Measurements from ENCODE around the gene MYLK2. TPM values are rescaled to one million over a fixed set of nuclear protein-coding genes. Genes with fewer than 3 reads are reported as not detected.

MYLK2 gene
- total and polyA plus RNA-seq, 10 of the 15 experiments (the other 5 are each of a cell fraction or from before 2014, with no cell fraction given): 0.04 to 0.67 (median 0.18) TPM; not detected in 1

GRCh38 chr20:31864521-31865400, 45.6 kb downstream of the MYLK2 start:
- no TSS peak for BruUV-seq (replicated peaks)
- ATAC-seq (no peak), FAIRE-seq (no peak), DNase-seq (ENCODE audit: low read depth, low spot score) (no peak)
- Histone ChIP-seq H3K4me1 (ENCODE audit: control insufficient read depth, insufficient read depth, low read length) (peaks cover 10% of the 10 kb centered on the region), H3K79me2 (ENCODE audit: control insufficient read depth, insufficient read depth, low read length) (no peaks in the 10 kb centered on the region), H3K36me3 (ENCODE audit: control insufficient read depth in 2 of 2, insufficient read depth in 2 of 2, low read length in 1 of 2) (no peaks in the 10 kb centered on the region), H3K9ac (ENCODE audit: control insufficient read depth, insufficient read depth, low read length) (no peak overlapping the region), H4K20me1 (ENCODE audit: control insufficient read depth, insufficient read depth) (no peaks in the 10 kb centered on the region), H3K27me3 (replicated peaks in 1 of 2; ENCODE audit: control insufficient read depth in 2 of 2, insufficient read depth in 2 of 2, low read length in 1 of 2) (peaks cover 6 to 15% of the 10 kb centered on the region in 2 experiments; a peak in 3 of 4 replicates), H3K4me2 (ENCODE audit: control insufficient read depth, insufficient read depth) (no peak overlapping the region), H3K27ac (ENCODE audit: control insufficient read depth, insufficient read depth) (no peak overlapping the region), H3K4me3 (no peak overlapping the region), H2AFZ (ENCODE audit: control insufficient read depth, low read depth, low read length) (no peak overlapping the region), H3K9me3 (replicated peaks; ENCODE audit: control insufficient read depth, insufficient read depth, low read length) (no peaks in the 10 kb centered on the region)
- ChIA-PET CTCF (interaction anchor here (0.6 to 2.4 kb wide), 3 partner anchors 10 to 227 kb away, joined by 3 to 13 read pairs (median 4); partner anchors contain the start of gene PDRG1), POLR2A (interaction anchor here (0.6 kb wide), 2 partner anchors 59 to 76 kb away, joined by 5 to 7 read pairs; no protein-coding TSS in a partner anchor), RAD21 (ENCODE audit: unreplicated experiment) (no interaction called here), SMC1A (ENCODE audit: uncharacterized antibody, unreplicated experiment) (interaction anchor here (0.7 to 1.7 kb wide), 2 partner anchors 10 to 87 kb away, joined by 4 to 7 read pairs; partner anchors contain the start of gene PDRG1)
- intact Hi-C loops (cut with micrococcal nuclease; ENCODE audit: unreplicated experiment): no loop called here
- 47% methylated on average over 12 of the region's 12 CpGs for WGBS (ENCODE audit: insufficient coverage, insufficient replicate concordance, low lambda C conversion rate, missing lambda C conversion rate)
- in situ Hi-C loops (cut with MboI): no loop called here
- TF ChIP-seq BMI1 (IDR thresholded peaks at IDR 0.05; ENCODE audit: borderline replicate concordance) (no peak), NFYB (IDR thresholded peaks at IDR 0.05; ENCODE audit: insufficient read depth, low read depth, low read length) (no peak), MLLT1 (IDR thresholded peaks at IDR 0.05) (no peak), MTA3 (IDR thresholded peaks at IDR 0.05; ENCODE audit: borderline replicate concordance, low read length) (no peak), EZH2 (IDR thresholded peaks at IDR 0.05; ENCODE audit: borderline replicate concordance, control insufficient read depth, low read depth, low read length) (no peak), SMARCA5 (IDR thresholded peaks at IDR 0.05) (no peak), REST (IDR thresholded peaks at IDR 0.05; ENCODE audit: low read depth, low read length) (no peak), PAX5 (IDR thresholded peaks at IDR 0.05; ENCODE audit: borderline replicate concordance, low read depth, low read length) (no peak), ZNF274 (IDR thresholded peaks at IDR 0.05; ENCODE audit: insufficient read depth, insufficient read length) (no peak), ATF2 (IDR thresholded peaks at IDR 0.05; ENCODE audit: low read length) (no peak), E2F4 (IDR thresholded peaks at IDR 0.05; ENCODE audit: low read depth, low read length) (no peak), KLF5 (IDR thresholded peaks at IDR 0.05; ENCODE audit: partially characterized antibody) (no peak), POU2F2 (IDR thresholded peaks at IDR 0.05; ENCODE audit: borderline replicate concordance, low read depth, low read length) (no peak), ZSCAN29 (IDR thresholded peaks at IDR 0.05) (no peak)

All from GM12878 (cell line).